ENCODE results near the gene NBEAL1.
"Not testable (repeated sequence)": the region's sequence is repeated elsewhere in the genome, so short reads cannot be mapped to it uniquely, and the experiment has no call there.

The NBEAL1 gene

GRCh38 chr2:203238292-203238703 lies 223.6 kb downstream of the NBEAL1 start:
- no peak for FAIRE-seq

- FAIRE-seq: no peak
These were observed 224.2 kb downstream of the NBEAL1 start, which contains the start of gene CYP20A1 for GRCh38 chr2:203238704-203239526. Gene CYP20A1 (plus strand): TSS chr2:203239018. CDS start chr2:203239063, 45 bp downstream.

- FAIRE-seq: no peak
These were observed 225.8 kb downstream of the NBEAL1 start for GRCh38 chr2:203240491-203240890.

- FAIRE-seq: no peak
These were observed 227.8 kb downstream of the NBEAL1 start for GRCh38 chr2:203242518-203242917.

GRCh38 chr2:203246646-203247045 lies 232.0 kb downstream of the NBEAL1 start:
- FAIRE-seq: no peak

GRCh38 chr2:203252818-203253217 lies 238.1 kb downstream of the NBEAL1 start:
- FAIRE-seq: no peak

GRCh38 chr2:203253422-203254095 lies 238.9 kb downstream of the NBEAL1 start:
- FAIRE-seq: not testable (repeated sequence)

GRCh38 chr2:203261326-203262159 lies 246.9 kb downstream of the NBEAL1 start:
- FAIRE-seq: no peak

Measured in endometrium (tissue), 2 donors.